ENCODE measurements around the gene ATF5. TPM values are rescaled to one million over a fixed set of nuclear protein-coding genes. Genes with fewer than 3 reads are reported as not detected.

ATF5 gene
- total and polyA plus RNA-seq, 12 donors = 6.4 to 33.8 (median 9.9) TPM

GRCh38 chr19:49978324-49978723, 49.3 kb downstream of the ATF5 start:
- ATAC-seq = no peak
- 84 to 87% methylated on average over 11 of the region's 11 CpGs for WGBS, 2 donors
- intact Hi-C loops (cut with DNase I) = no loop called here

GRCh38 chr19:49981603-49982593, 52.9 kb downstream of the ATF5 start:
- Histone ChIP-seq H3K4me1 (no peaks in the 10 kb centered on the region), H3K36me3 (peaks cover 0 to 94% (median 40%) of the 10 kb centered on the region in 9 donors), H3K4me3 (no peak overlapping the region), H3K9me3 (no peaks in the 10 kb centered on the region), H3K27ac (no peak overlapping the region), H3K27me3 (no peaks in the 10 kb centered on the region)
- DNase-seq (no peak), ATAC-seq (no peak)
- 71 to 76% methylated on average over 21 of the region's 21 CpGs for WGBS, 2 donors
- TF ChIP-seq CTCF (IDR thresholded peaks at IDR 0.05) = no peak
- intact Hi-C loops (cut with DNase I) = loop anchor here in 6 of 10 donors (2.0 to 10.0 kb wide), 3 partner anchors 45 to 47 kb away; no protein-coding TSS in a partner anchor

More at GRCh38 chr19:49978324-49978723, 49.3 kb downstream of the ATF5 start:
- Histone ChIP-seq H3K27me3 (no peaks in the 10 kb centered on the region), H3K4me3 (no peak overlapping the region), H3K27ac (no peak overlapping the region), H3K36me3 (peaks cover 0 to 81% (median 33%) of the 10 kb centered on the region in 9 donors), H3K9me3 (no peaks in the 10 kb centered on the region), H3K4me1 (peaks cover 0 to 9% (median 0%) of the 10 kb centered on the region in 9 donors)
- DNase-seq = no peak
- TF ChIP-seq CTCF (IDR thresholded peaks at IDR 0.05) = no peak

Small RNA genes lying within 50 kb of the gene (microRNA-seq; reads per million reads assigned to microRNA genes)
- gene MIR4750 = 0.51 to 0.60 reads per million in 2 donors

Other genes starting within 250 kb of the ATF5 start
- under 1 TPM; 0.16 to 0.74 (median 0.47) TPM for gene ADM5, start 239.6 kb upstream of the ATF5 start, total RNA-seq
- gene ADM5, start 239.6 kb upstream of the ATF5 start, polyA plus RNA-seq = 1 to 10 TPM; 1.1 to 1.6 TPM
- 1 to 10 TPM; 1.4 to 3.6 (median 1.9) TPM for gene CPT1C, start 238.1 kb upstream of the ATF5 start, total RNA-seq
- gene CPT1C, start 238.1 kb upstream of the ATF5 start, polyA plus RNA-seq = 10 to 100 TPM in 1 of 2 donors, 1 to 10 TPM in 1; 4.8 to 10.7 TPM
- gene TSKS, start 165.9 kb upstream of the ATF5 start, total RNA-seq = under 1 TPM in 8 of 10 donors, not detected in 2; 0.15 to 0.80 (median 0.36) TPM
- gene TSKS, start 165.9 kb upstream of the ATF5 start, polyA plus RNA-seq = 1 to 10 TPM in 1 of 2 donors, under 1 TPM in 1; 0.64 to 3.4 TPM
- 100 to 1,000 TPM in 1 of 10 donors, 10 to 100 TPM in 9; 56.0 to 108 (median 62.6) TPM for gene AP2A1, start 162.2 kb upstream of the ATF5 start, total RNA-seq
- 10 to 100 TPM; 36.1 to 96.3 TPM for gene AP2A1, start 162.2 kb upstream of the ATF5 start, polyA plus RNA-seq
- gene FUZ, start 115.9 kb upstream of the ATF5 start, total RNA-seq = 10 to 100 TPM; 11.4 to 20.8 (median 14.4) TPM
- gene FUZ, start 115.9 kb upstream of the ATF5 start, polyA plus RNA-seq = 10 to 100 TPM; 16.4 to 24.1 TPM
- gene MED25, start 110.9 kb upstream of the ATF5 start, total RNA-seq = 100 to 1,000 TPM in 1 of 10 donors, 10 to 100 TPM in 9; 39.7 to 110 (median 54.9) TPM
- 100 to 1,000 TPM in 1 of 2 donors, 10 to 100 TPM in 1; 39.5 to 149 TPM for gene MED25, start 110.9 kb upstream of the ATF5 start, polyA plus RNA-seq
- 100 to 1,000 TPM in 3 of 10 donors, 10 to 100 TPM in 7; 67.8 to 137 (median 90.0) TPM for gene PTOV1, start 78.0 kb upstream of the ATF5 start, total RNA-seq
- gene PTOV1, start 78.0 kb upstream of the ATF5 start, polyA plus RNA-seq = 100 to 1,000 TPM; 107 to 220 TPM
- 10 to 100 TPM; 24.0 to 43.9 (median 34.6) TPM for gene PNKP, start 61.6 kb upstream of the ATF5 start, total RNA-seq
- 10 to 100 TPM; 31.8 to 91.7 TPM for gene PNKP, start 61.6 kb upstream of the ATF5 start, polyA plus RNA-seq
- 10 to 100 TPM; 26.0 to 51.9 (median 32.4) TPM for gene AKT1S1, start 51.9 kb upstream of the ATF5 start, total RNA-seq
- gene AKT1S1, start 51.9 kb upstream of the ATF5 start, polyA plus RNA-seq = 10 to 100 TPM; 42.6 to 48.1 TPM
- 10 to 100 TPM; 40.6 to 57.9 (median 50.6) TPM for gene TBC1D17, start 51.5 kb upstream of the ATF5 start, total RNA-seq
- 10 to 100 TPM; 30.4 to 41.7 TPM for gene TBC1D17, start 51.5 kb upstream of the ATF5 start, polyA plus RNA-seq
- gene IL4I1, start 32.3 kb upstream of the ATF5 start, total RNA-seq = 10 to 100 TPM in 1 of 10 donors, under 1 TPM in 7, not detected in 2; 0.26 to 26.9 (median 0.60) TPM
- under 1 TPM in 1 of 2 donors, not detected in 1; 0.33 TPM for gene IL4I1, start 32.3 kb upstream of the ATF5 start, polyA plus RNA-seq
- 10 to 100 TPM; 23.1 to 48.1 (median 32.7) TPM for gene NUP62, start 299 bp downstream of the ATF5 start, total RNA-seq
- 10 to 100 TPM; 13.2 to 19.7 TPM for gene NUP62, start 299 bp downstream of the ATF5 start, polyA plus RNA-seq
- gene SIGLEC11, start 32.0 kb downstream of the ATF5 start, total RNA-seq = 1 to 10 TPM in 1 of 10 donors, under 1 TPM in 8, not detected in 1; 0.11 to 1.1 (median 0.42) TPM
- 1 to 10 TPM in 1 of 2 donors, under 1 TPM in 1; 0.20 to 1.7 TPM for gene SIGLEC11, start 32.0 kb downstream of the ATF5 start, polyA plus RNA-seq
- 10 to 100 TPM; 15.1 to 34.9 (median 24.8) TPM for gene VRK3, start 96.2 kb downstream of the ATF5 start, total RNA-seq
- 10 to 100 TPM; 16.3 to 23.0 TPM for gene VRK3, start 96.2 kb downstream of the ATF5 start, polyA plus RNA-seq
- gene ZNF473, start 96.8 kb downstream of the ATF5 start, total RNA-seq = 1 to 10 TPM; 1.8 to 4.2 (median 3.3) TPM
- 1 to 10 TPM; 1.5 to 1.8 TPM for gene ZNF473, start 96.8 kb downstream of the ATF5 start, polyA plus RNA-seq
- gene IZUMO2, start 234.1 kb downstream of the ATF5 start, total RNA-seq = not detected
- not detected for gene IZUMO2, start 234.1 kb downstream of the ATF5 start, polyA plus RNA-seq

All from heart right ventricle (tissue), 16 donors.